HG03060 (cell line): Measurements from ENCODE around the gene SAMD1.

Experiments used
- ATAC-seq: cut with Tn5 transposase; IDR thresholded peaks from one replicate; pipeline ENCODE4 v1.9.1; 2021; ENCODE audit warnings: low read depth, moderate number of reproducible peaks; ENCODE audit not compliant: unreplicated experiment

SAMD1 gene

GRCh38 chr19:14090509-14091080 lies at the start of gene SAMD1:
TSS of gene SAMD1 (minus strand) at chr19:14090751.
- ATAC-seq: no peak

- ATAC-seq: no peak
These were observed 49.4 kb upstream of the SAMD1 start for GRCh38 chr19:14139944-14140343.

GRCh38 chr19:14138576-14139265 lies 48.2 kb upstream of the SAMD1 start:
- no peak for ATAC-seq

GRCh38 chr19:14136509-14137281 lies 46.1 kb upstream of the SAMD1 start, which contains the start of gene ASF1B:
TSS of gene ASF1B (minus strand) at chr19:14136589. CDS start at chr19:14136456, 133 bp downstream.
- ATAC-seq: peak; percentile 75

- ATAC-seq: no peak
These were observed 45.5 kb upstream of the SAMD1 start for GRCh38 chr19:14135985-14136508.

- no peak for ATAC-seq
These were observed 44.8 kb upstream of the SAMD1 start for GRCh38 chr19:14135355-14135754.

- ATAC-seq: no peak
These were observed 37.5 kb upstream of the SAMD1 start for GRCh38 chr19:14127929-14128509.

GRCh38 chr19:14127176-14127575 lies 36.6 kb upstream of the SAMD1 start:
- no peak for ATAC-seq

- no peak for ATAC-seq
These were observed 32.4 kb upstream of the SAMD1 start for GRCh38 chr19:14122924-14123323.

- ATAC-seq: no peak
These were observed 29.9 kb upstream of the SAMD1 start for GRCh38 chr19:14120497-14120780.

- ATAC-seq: no peak
These were observed 29.3 kb upstream of the SAMD1 start for GRCh38 chr19:14119644-14120496.

GRCh38 chr19:14119146-14119545 lies 28.6 kb upstream of the SAMD1 start:
- ATAC-seq: no peak

GRCh38 chr19:14118165-14119051 lies 27.9 kb upstream of the SAMD1 start:
- peak; percentile 14 for ATAC-seq

- ATAC-seq: peak; percentile 74
These were observed 27.2 kb upstream of the SAMD1 start, which contains the start of gene PRKACA for GRCh38 chr19:14117668-14118164. TSS of gene PRKACA (minus strand) at chr19:14117762. CDS start at chr19:14117547, 215 bp downstream.

GRCh38 chr19:14116918-14117578 lies 26.5 kb upstream of the SAMD1 start:
- ATAC-seq: no peak

- ATAC-seq: no peak
These were observed 26.0 kb upstream of the SAMD1 start for GRCh38 chr19:14116525-14116917.

GRCh38 chr19:14115756-14116155 lies 25.2 kb upstream of the SAMD1 start:
- no peak for ATAC-seq

GRCh38 chr19:14114854-14115253 lies 24.3 kb upstream of the SAMD1 start:
- no peak for ATAC-seq
